SK-N-SH treated with all-trans-retinoic acid at 6 μM for 48 hours (cell line): ENCODE data around the gene BTBD19.

Source experiments
- BACH2 ChIP-seq: fragments of 250-450 bp; sonication (Bioruptor Pico); IDR thresholded peaks from 2 replicates; pipeline ENCODE4 v1.9.0; 2021; ENCODE audit warnings: mild to moderate bottlenecking, borderline replicate concordance
- OSR1 ChIP-seq: fragments of 250-450 bp; sonication (Bioruptor Pico); IDR thresholded peaks from 2 replicates; pipeline ENCODE4 v1.8.0; 2022; ENCODE audit warnings: moderate library complexity, mild to moderate bottlenecking, inconsistent platforms
- SNAI2 ChIP-seq: fragments of 250-450 bp; sonication (Bioruptor Pico); IDR thresholded peaks from 2 replicates; pipeline ENCODE4 v1.5.0; 2020; ENCODE audit warnings: mild to moderate bottlenecking, moderate library complexity
- TF ChIP-seq, protein P1 (sequence below): fragments of 250-450 bp; sonication (Bioruptor Pico); IDR thresholded peaks from 2 replicates; pipeline ENCODE4 v1.8.0; 2020; ENCODE audit warnings: mild to moderate bottlenecking, moderate library complexity, borderline replicate concordance

DNA sequence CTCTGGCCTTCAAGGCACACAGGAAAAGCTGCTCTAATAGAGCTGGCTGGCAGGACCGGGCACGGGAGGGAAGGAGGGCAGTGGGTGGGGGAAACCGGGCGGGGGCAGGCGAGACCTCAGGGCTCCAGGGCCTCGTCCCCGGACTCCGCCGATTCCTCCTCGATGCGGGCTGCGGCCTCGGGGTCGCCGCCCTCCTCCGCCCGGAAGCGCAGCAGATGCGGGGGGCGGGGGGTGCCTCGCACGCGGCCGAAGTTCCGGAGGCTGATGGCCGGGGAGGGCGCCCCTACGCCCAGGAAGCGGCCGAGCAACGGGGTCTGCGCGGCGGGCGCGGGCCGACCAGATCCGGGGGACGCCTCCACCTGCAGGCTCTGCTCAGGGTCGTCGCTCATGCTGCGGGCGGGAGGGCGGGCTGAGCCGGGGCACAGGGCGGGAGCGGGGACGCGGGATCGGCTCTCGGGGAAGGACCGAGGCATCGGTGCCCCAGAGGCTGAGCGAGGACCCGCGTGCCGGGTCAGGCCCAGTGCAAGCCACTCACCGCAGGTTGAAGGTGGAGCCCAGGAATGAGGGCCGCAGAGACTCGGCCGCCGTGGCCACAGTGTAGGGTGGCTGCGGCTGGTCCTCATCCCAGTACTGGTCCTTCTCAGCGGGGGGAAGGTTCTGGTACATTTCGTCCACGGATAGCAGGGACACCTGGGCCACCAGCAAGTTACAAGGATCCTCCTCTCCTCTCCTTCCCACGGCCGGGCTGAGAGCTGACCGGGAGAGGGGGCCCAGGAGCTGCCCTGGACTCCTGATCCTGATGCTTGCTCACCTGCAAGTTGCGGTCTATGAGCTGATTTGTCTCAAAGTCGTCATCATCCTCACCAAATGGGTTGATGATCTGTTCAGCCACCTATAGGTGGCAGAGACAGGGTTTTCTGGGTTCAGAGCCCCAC lies 24.0 kb upstream of the BTBD19 start:
- TF ChIP-seq SNAI2 (no peak), OSR1 (CRISPR knock-in tag) (no peak), BACH2 (CRISPR knock-in tag) (no peak)
- TF ChIP-seq, protein P1, sequence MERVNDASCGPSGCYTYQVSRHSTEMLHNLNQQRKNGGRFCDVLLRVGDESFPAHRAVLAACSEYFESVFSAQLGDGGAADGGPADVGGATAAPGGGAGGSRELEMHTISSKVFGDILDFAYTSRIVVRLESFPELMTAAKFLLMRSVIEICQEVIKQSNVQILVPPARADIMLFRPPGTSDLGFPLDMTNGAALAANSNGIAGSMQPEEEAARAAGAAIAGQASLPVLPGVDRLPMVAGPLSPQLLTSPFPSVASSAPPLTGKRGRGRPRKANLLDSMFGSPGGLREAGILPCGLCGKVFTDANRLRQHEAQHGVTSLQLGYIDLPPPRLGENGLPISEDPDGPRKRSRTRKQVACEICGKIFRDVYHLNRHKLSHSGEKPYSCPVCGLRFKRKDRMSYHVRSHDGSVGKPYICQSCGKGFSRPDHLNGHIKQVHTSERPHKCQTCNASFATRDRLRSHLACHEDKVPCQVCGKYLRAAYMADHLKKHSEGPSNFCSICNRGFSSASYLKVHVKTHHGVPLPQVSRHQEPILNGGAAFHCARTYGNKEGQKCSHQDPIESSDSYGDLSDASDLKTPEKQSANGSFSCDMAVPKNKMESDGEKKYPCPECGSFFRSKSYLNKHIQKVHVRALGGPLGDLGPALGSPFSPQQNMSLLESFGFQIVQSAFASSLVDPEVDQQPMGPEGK (CRISPR knock-in tag): no peak
